Activated naive CD4-positive, alpha-beta T cell treated with anti-CD3 and anti-CD28 coated beads, Interleukin-2, amount 50 U/mL, for 24 hours (primary cell): Measurements from ENCODE around the gene PRR15L.
"Not testable (repeated sequence)": the region's sequence is repeated elsewhere in the genome, so short reads cannot be mapped to it uniquely, and the experiment has no call there.

Experiments
- H3K27ac Mint-ChIP-seq: one replicate; pipeline ENCODE4 v1.8.0; 2021; ENCODE audit warnings: mild to moderate bottlenecking, mixed read lengths
- H3K27me3 Mint-ChIP-seq: one replicate; pipeline ENCODE4 v1.8.0; 2021; ENCODE audit warnings: mixed read lengths
- H3K36me3 Mint-ChIP-seq: one replicate; pipeline ENCODE4 v1.8.0; 2021; ENCODE audit warnings: mixed read lengths
- H3K4me1 Mint-ChIP-seq: one replicate; pipeline ENCODE4 v1.8.0; 2021; ENCODE audit warnings: mixed read lengths
- H3K4me3 Mint-ChIP-seq: one replicate; pipeline ENCODE4 v1.8.0; 2021; ENCODE audit warnings: mild to moderate bottlenecking, mixed read lengths
- H3K9me3 Mint-ChIP-seq: one replicate; pipeline ENCODE4 v1.8.0; 2021; ENCODE audit warnings: mixed read lengths

The PRR15L gene

DNA sequence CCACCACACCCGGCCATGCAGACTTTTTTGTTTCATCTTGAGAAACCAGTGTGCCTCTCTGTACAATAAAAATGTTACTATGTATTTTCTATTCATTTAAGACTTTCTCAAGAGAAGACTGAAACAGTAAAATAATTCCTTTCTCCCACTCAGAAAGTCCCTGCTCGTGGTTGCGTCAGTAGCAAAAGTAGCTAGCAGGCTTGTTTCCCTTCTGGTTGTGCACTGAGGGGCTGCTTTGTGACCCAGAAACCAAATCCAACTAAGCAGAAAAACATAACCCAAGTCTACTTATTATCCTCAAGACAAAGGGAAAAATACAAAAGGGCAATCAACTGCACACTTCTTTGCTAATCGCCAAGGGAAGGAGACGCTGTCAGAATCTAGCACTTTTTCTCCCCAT is 19.7 kb downstream of the PRR15L start:
- Mint-ChIP-seq H3K27me3 (no peaks in the 10 kb centered on the region), H3K4me1 (peaks cover 19% of the 10 kb centered on the region), H3K27ac (no peak overlapping the region), H3K36me3 (peaks cover 3% of the 10 kb centered on the region), H3K9me3 (no peaks in the 10 kb centered on the region), H3K4me3 (no peak overlapping the region)

DNA sequence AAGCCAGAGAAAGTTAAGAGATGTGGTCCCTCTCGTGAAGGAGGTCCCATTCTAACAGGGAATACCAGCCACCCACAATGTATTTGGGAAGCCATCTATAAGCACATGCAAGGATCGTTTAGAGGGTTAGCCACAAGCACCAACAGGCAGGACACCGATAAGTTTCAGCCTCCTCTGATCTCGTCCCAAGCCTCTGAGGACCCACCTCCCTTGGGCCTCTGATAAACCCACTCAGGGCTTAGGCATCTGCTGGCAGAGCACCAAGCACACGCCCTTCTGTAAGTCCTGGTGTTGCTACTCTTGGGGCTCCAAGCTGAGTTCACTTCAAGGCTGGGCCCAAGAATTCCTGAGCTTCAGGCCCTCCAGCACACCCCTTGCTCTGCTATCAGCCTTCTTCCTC is 21.7 kb downstream of the PRR15L start:
- Mint-ChIP-seq H3K27me3 (no peaks in the 10 kb centered on the region), H3K36me3 (peaks cover 1% of the 10 kb centered on the region), H3K4me3 (no peak overlapping the region), H3K27ac (no peak overlapping the region), H3K9me3 (no peaks in the 10 kb centered on the region), H3K4me1 (peaks cover 3% of the 10 kb centered on the region)

DNA sequence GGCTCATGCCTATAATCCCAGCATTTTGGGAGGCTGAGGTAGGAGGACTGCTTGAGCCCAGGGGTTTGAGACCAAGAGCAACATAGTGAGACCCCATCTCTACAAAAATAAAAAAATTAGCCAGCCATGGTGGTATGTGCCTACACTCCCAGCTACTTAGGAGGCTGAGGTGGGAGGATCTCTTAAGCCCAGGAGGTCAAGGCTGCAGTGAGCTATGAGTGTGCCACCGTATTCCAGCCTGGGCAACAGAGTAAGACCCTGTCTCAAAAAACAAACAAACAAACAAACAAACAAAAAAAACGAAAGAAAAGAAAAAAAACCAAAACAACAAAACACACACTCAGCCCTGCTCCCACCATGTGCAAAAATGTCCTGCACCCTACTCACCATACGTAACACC is 22.2 kb downstream of the PRR15L start:
- H3K4me1 Mint-ChIP-seq, H3K9me3 Mint-ChIP-seq, H3K36me3 Mint-ChIP-seq, H3K27ac Mint-ChIP-seq, H3K27me3 Mint-ChIP-seq, H3K4me3 Mint-ChIP-seq: not testable (repeated sequence)

DNA sequence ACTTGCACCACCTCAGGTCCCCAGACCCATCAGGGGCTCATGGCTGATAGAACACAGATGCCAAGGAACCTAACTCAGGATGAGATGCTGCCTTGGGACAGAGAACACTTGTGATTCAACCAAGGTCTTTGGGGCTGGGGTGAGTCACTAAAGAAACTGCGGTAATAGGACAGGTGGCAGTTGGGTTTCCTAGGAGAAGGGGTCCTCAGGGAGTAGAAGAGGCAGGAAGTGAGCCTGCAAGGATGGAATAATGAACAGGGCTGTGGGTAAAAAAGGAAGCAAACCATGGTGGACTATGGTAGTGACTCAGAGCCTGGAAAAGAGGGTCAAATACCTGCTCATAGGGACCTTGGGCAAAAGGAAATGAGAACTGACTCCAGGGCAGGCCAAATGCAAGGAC is 22.8 kb downstream of the PRR15L start:
- Mint-ChIP-seq H3K9me3 (no peaks in the 10 kb centered on the region), H3K4me3 (no peak overlapping the region), H3K36me3 (peaks cover 3% of the 10 kb centered on the region), H3K27me3 (no peaks in the 10 kb centered on the region), H3K4me1 (no peaks in the 10 kb centered on the region), H3K27ac (no peak overlapping the region)

DNA sequence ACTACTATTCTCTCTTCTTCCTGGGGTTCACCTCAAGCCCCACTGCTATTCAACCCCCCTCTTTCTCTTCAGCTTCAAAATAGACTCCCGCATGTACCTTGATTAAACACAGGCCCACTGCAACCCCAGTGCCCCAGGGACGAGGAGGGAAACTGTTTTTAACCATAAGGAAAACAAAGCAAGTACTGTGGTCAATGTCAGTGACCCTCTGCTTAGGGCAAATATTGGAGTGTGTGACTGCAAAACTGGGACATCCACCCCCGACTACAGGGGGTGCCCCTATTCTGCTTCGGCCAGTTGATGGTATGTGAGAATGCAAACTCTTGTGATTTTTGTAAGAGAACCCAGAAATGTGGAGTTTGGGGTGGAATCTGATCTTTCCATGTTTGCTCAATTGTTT is 25.8 kb downstream of the PRR15L start:
- Mint-ChIP-seq H3K27ac (no peak overlapping the region), H3K4me3 (no peak overlapping the region), H3K27me3 (no peaks in the 10 kb centered on the region), H3K36me3 (peaks cover 7% of the 10 kb centered on the region), H3K4me1 (no peaks in the 10 kb centered on the region), H3K9me3 (no peaks in the 10 kb centered on the region)

DNA sequence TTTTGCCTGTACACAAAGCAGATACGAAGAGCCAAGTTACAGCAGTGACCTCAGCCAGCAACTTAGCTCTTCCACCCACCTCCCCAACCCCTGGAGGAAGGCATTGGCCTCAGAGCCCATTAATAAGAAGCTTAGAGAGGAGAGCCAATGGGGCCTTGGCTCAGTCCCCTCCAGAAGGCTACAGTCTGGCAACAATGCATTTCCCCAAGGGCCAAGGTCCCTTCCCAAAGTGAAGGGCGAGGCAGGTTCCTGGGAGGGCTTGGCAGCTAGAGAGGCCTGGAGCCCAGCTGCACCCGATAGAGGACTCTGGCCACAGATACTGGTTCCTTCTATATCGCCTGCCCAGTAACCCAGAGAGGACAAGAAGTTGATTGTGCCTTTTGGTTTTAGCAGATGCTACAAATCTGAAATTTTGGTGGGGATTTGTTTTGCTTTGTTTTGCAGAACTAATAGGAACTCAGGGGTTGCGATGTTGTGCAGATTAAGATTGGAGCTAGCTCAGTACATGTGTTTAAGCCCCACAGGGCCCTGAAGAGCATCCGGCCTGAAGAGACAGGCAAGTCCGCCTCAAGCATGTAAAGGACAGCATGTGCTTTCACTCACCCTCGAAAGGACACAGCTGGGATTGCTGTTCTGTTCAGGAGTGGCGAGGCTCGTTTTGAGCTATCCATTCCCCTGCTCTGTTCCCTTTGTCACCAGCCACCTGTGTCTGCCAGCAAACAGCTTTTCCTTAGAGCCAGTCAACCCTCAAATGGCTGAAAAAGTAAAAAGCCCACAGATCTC is 28.3 kb downstream of the PRR15L start:
- Mint-ChIP-seq H3K36me3 (peaks cover 10% of the 10 kb centered on the region), H3K4me1 (no peaks in the 10 kb centered on the region)

DNA sequence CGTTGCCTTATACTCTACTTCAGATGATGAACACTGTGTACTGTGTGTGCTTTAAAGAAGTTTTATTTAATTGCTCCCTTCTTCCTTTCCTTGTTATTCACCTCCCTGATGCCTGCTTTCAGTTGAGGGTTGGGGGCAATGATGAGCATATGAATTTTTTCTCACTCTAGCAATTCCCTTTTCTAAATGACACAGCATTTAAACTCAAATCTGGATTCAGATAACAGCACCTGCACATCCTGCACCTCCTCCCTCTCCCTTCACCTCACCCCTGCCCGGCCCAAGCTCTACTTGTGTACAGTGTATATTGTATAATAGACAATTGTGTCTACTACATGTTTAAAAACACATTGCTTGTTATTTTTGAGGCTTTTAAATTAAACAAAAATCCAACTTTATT is 29.3 kb downstream of the PRR15L start:
- Mint-ChIP-seq H3K4me1 (no peaks in the 10 kb centered on the region), H3K9me3 (no peaks in the 10 kb centered on the region), H3K4me3 (no peak overlapping the region), H3K27ac (peak overlapping the region; percentile 60), H3K36me3 (peaks cover 10% of the 10 kb centered on the region), H3K27me3 (no peaks in the 10 kb centered on the region)

More for the DNA sequence above, 28.3 kb downstream of the PRR15L start:
- Mint-ChIP-seq H3K4me3 (no peak overlapping the region), H3K9me3 (no peaks in the 10 kb centered on the region), H3K27me3 (no peaks in the 10 kb centered on the region), H3K27ac (no peak overlapping the region)

DNA sequence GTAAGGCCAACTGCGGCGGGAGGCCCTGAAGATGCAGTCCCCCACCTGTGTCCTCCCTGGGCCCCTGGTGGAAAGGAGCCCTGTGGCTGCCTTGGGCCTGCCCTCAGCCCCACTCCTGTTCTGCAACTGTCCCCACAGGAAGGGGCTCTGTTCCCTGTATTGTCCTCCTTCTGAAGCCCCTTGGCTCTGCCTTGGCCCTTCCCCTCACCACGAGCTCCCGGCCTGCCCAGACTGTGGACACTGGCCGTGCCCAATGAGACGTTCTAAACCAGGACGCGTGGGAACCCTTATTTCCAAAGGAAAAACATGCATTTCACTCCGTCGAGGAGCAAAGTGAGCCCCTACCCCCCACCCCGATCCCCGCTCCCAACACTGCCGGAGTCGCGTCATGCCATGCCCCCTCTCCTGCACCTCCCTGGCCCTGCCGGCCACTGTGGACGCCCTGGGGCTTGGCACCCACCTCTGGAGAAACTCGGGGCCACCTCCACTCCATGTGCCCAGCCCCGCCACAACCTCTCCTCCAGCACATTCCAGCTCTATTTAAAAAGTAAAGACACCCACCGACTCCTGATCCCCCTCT is 29.8 kb downstream of the PRR15L start:
- no peaks in the 10 kb centered on the region for H3K27me3 Mint-ChIP-seq
- no peaks in the 10 kb centered on the region for H3K9me3 Mint-ChIP-seq
- H3K27ac Mint-ChIP-seq = peak overlapping the region; percentile 60
- no peaks in the 10 kb centered on the region for H3K4me1 Mint-ChIP-seq
- no peak overlapping the region for H3K4me3 Mint-ChIP-seq
- peaks cover 9% of the 10 kb centered on the region for H3K36me3 Mint-ChIP-seq

DNA sequence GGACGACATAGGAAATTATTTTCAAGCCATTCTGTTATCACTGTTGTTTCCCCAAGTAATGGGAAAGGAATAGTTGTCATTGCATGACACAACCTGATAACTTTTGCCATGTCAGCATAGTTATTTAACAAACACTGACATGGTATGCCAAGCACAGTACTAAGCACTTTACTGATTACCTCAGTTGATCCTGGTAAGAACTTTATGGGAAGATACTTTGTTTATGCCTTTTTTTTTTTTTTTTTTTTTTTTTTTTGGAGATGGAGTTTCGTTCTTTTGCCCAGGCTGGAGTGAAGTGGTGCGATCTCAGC is 32.0 kb downstream of the PRR15L start:
- H3K9me3 Mint-ChIP-seq = no peaks in the 10 kb centered on the region
- peaks cover 12% of the 10 kb centered on the region for H3K36me3 Mint-ChIP-seq
- H3K27ac Mint-ChIP-seq = no peak overlapping the region
- H3K4me1 Mint-ChIP-seq = no peaks in the 10 kb centered on the region
- H3K4me3 Mint-ChIP-seq = no peak overlapping the region
- H3K27me3 Mint-ChIP-seq = no peaks in the 10 kb centered on the region

DNA sequence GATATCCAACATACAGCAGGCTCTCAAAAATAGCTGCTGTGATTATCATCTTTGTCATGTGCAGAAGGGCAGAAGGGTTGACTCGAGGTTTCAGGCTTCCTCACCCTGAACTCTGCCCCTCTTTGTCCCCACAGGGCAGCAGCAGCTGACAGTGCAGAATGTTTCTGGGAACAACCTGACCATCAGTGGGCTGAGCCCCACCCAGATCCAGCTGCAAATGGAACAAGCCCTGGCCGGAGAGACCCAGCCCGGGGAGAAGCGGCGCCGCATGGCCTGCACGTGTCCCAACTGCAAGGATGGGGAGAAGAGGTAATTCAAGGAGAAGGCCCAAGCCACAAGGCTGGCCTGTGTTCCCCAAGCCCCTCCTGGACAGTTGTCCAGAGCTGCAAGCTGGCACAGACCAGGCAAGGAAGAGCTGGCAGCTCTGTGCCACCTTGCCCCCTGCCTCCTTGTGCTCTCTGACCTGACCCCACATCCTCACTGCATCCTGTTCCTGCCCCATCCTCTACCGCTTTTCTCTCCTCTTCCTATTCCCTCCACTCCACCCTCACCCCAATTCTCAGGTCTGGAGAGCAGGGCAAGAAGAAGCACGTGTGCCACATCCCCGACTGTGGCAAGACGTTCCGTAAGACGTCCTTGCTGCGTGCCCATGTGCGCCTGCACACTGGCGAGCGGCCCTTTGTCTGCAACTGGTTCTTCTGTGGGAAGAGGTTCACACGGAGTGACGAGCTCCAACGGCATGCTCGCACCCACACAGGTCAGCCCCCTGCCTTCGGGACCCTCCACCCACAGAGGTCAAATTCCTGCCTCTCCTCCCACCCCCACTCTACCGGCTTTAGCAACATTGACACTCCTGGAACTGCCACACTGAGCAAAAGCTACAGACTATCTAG is 32.7 kb downstream of the PRR15L start:
- Mint-ChIP-seq H3K27me3 (no peaks in the 10 kb centered on the region), H3K4me3 (no peak overlapping the region), H3K36me3 (peaks cover 10% of the 10 kb centered on the region), H3K4me1 (no peaks in the 10 kb centered on the region), H3K9me3 (no peaks in the 10 kb centered on the region), H3K27ac (no peak overlapping the region)

DNA sequence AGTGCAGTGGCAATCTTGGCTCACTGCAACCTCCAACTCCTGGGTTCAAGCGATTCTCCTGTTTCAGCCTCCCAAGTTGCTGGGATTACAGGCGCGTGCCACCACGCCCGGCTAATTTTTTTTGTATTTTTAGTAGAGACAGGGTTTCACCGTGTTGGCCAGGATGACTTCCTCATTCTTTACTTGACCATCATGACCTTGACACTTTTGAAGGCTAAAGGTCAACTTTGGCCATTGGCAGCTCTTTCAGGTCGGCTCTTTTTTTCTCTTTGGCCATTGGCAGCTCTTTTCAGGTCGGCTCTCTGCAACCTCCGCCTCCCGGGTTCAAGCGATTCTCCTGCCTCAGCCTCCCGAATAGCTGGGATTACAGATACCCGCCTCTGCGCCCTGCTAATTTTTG is 37.8 kb downstream of the PRR15L start:
- not testable (repeated sequence) for H3K36me3 Mint-ChIP-seq, H3K4me3 Mint-ChIP-seq, H3K9me3 Mint-ChIP-seq, H3K27ac Mint-ChIP-seq, H3K27me3 Mint-ChIP-seq
- H3K4me1 Mint-ChIP-seq = peaks cover 14% of the 10 kb centered on the region

DNA sequence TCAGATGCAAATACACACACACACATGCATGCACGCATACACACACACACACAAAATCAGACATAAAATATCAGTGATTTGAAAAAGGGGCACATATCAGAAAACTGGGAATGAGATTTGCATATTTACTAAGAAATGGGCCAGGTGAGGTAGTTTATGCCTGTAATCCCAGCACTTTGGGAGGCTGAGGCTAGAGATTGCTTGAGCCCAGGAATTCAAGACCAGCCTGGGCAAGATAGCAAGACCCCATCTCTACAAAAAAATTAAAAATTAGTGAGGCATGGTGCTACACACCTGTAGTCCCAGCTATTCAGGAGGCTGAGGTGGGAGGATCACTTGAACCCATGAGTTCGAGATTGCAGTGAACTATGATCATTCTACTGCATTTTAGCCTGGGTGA is 38.7 kb downstream of the PRR15L start:
- Mint-ChIP-seq H3K27ac (no peak overlapping the region), H3K9me3 (no peaks in the 10 kb centered on the region), H3K36me3 (peaks cover 7% of the 10 kb centered on the region), H3K4me1 (peaks cover 14% of the 10 kb centered on the region), H3K27me3 (no peaks in the 10 kb centered on the region), H3K4me3 (no peak overlapping the region)

DNA sequence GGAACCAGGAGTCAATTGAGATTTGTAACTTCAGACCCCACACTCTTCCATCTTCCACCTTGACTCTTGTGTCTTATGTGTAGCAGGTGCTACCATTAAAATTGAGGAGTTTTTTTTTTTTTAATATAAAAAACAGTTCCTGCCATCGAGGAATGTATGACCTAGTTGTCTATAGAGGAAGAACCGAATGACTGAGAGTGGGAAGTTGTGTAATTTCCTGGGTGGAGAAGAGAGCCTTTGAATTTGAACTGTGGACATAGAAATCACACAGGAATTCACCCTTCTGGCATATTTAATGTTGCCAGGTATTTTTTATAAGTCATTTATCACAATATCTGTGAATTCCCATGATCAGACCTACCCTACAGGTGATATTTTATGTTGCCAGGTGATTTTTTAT is 39.7 kb downstream of the PRR15L start:
- no peak overlapping the region for H3K27ac Mint-ChIP-seq
- peaks cover 14% of the 10 kb centered on the region for H3K4me1 Mint-ChIP-seq
- H3K27me3 Mint-ChIP-seq = no peaks in the 10 kb centered on the region
- peaks cover 7% of the 10 kb centered on the region for H3K36me3 Mint-ChIP-seq
- H3K4me3 Mint-ChIP-seq = no peak overlapping the region
- no peaks in the 10 kb centered on the region for H3K9me3 Mint-ChIP-seq

DNA sequence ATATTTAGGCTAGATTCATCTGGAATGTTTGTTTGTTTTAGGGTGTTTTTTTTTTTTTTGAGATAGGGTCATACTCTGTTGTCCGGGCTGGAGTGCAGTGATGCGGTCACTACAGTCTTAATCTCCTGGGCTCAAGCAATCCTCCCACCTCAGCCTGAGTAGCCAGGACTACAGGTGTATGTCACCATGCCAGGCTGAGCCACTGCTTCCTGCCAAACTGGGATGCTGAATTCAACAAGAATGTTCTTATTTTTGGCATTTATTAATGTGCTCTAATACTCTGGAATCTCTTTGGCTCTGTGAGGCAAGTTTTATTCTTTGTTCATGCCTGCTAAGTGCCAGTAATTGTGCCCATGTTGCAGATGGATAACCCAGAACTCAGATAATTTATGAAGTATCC is 40.1 kb downstream of the PRR15L start:
- no peak overlapping the region for H3K4me3 Mint-ChIP-seq
- H3K27me3 Mint-ChIP-seq = no peaks in the 10 kb centered on the region
- H3K4me1 Mint-ChIP-seq = peaks cover 14% of the 10 kb centered on the region
- H3K36me3 Mint-ChIP-seq = peaks cover 7% of the 10 kb centered on the region
- peak overlapping the region; percentile 19 for H3K27ac Mint-ChIP-seq
- H3K9me3 Mint-ChIP-seq = no peaks in the 10 kb centered on the region

DNA sequence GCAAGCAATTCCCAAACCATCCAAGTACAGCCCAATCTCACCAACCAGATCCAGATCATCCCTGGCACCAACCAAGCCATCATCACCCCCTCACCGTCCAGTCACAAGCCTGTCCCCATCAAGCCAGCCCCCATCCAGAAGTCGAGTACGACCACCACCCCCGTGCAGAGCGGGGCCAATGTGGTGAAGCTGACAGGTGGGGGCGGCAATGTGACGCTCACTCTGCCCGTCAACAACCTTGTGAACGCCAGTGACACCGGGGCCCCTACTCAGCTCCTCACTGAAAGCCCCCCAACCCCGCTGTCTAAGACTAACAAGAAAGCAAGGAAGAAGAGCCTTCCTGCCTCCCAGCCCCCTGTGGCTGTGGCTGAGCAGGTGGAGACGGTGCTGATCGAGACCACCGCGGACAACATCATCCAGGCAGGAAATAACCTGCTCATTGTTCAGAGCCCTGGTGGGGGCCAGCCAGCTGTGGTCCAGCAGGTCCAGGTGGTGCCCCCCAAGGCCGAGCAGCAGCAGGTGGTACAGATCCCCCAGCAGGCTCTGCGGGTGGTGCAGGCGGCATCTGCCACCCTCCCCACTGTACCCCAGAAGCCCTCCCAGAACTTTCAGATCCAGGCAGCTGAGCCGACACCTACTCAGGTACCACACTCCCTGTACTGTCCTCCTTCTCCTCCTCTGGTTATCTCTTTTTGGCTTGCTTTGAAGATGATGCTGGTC is 41.0 kb downstream of the PRR15L start:
- Mint-ChIP-seq H3K36me3 (peaks cover 7% of the 10 kb centered on the region), H3K27ac (no peak overlapping the region), H3K4me3 (no peak overlapping the region), H3K9me3 (no peaks in the 10 kb centered on the region), H3K4me1 (peaks cover 14% of the 10 kb centered on the region), H3K27me3 (no peaks in the 10 kb centered on the region)
